Keratinocyte (primary cell): ENCODE measurements around the gene COL1A2. TPM values are rescaled to one million over a fixed set of nuclear protein-coding genes. Genes with fewer than 3 reads are reported as not detected.

Experiments used
- DNase-seq: peaks from one replicate; pipeline ENCODE4 v3.0.0-alpha.2; 2011; ENCODE audit warnings: low read depth, missing footprints, low spot score
- FAIRE-seq: peaks from 2 replicates; lab custom pipeline; 2011; peaks lifted over from hg19 to GRCh38; lab: Jason Lieb, UNC
- H2AFZ ChIP-seq: 2 replicates; pipeline ENCODE4 v1.6.0; 2012; ENCODE audit warnings: low read length, control low read depth, inconsistent platforms; ENCODE audit not compliant: control insufficient read depth
- H3K27ac ChIP-seq: 2 replicates; pipeline ENCODE4 v1.5.1; 2011; ENCODE audit warnings: low read length; ENCODE audit not compliant: control insufficient read depth, insufficient read depth
- H3K27me3 ChIP-seq: 3 replicates; pipeline ENCODE4 v1.6.0; 2011; ENCODE audit warnings: low read length; ENCODE audit not compliant: control insufficient read depth, insufficient read depth; ENCODE audit errors: extremely low read depth
- H3K36me3 ChIP-seq, 2 experiments: 2 replicates in 1 of 2; 3 replicates in 1 of 2; pipeline ENCODE4 v1.5.1; 2011; ENCODE audit warnings: low read length in 2 of 2, mild to moderate bottlenecking in 1 of 2; ENCODE audit not compliant: control insufficient read depth in 2 of 2, insufficient read depth in 2 of 2; ENCODE audit errors: extremely low read depth in 1 of 2
- H3K4me1 ChIP-seq: 3 replicates; pipeline ENCODE4 v1.5.1; 2011; ENCODE audit warnings: low read length; ENCODE audit not compliant: control insufficient read depth, insufficient read depth; ENCODE audit errors: extremely low read depth
- H3K4me2 ChIP-seq: 3 replicates; pipeline ENCODE4 v1.6.0; 2011; ENCODE audit warnings: low read depth, low read length; ENCODE audit not compliant: control insufficient read depth, insufficient read depth; ENCODE audit errors: extremely low read depth
- H3K4me3 ChIP-seq, 3 experiments: fragments of 200-600 bp in 1 of 3; sonication (generic) in 1 of 3; 2 replicates in 2 of 3; 3 replicates in 1 of 3; pipeline ENCODE4 v1.5.1; 2011 to 2016; ENCODE audit warnings: low read length in 3 of 3, mild to moderate bottlenecking in 3 of 3, control low read depth in 2 of 3, inconsistent platforms in 1 of 3, low read depth in 1 of 3, mixed read lengths in 1 of 3, mixed run types in 1 of 3, moderate library complexity in 1 of 3; ENCODE audit not compliant: control insufficient read depth in 2 of 3, insufficient read depth in 2 of 3; ENCODE audit errors: extremely low read depth in 1 of 3
- H3K79me2 ChIP-seq: 2 replicates; pipeline ENCODE4 v1.6.0; 2012; ENCODE audit warnings: low read length; ENCODE audit not compliant: control insufficient read depth, insufficient read depth
- H3K9ac ChIP-seq: 3 replicates; pipeline ENCODE4 v1.6.0; 2011; ENCODE audit warnings: low read length; ENCODE audit not compliant: control insufficient read depth, insufficient read depth; ENCODE audit errors: extremely low read depth
- H3K9me1 ChIP-seq: 3 replicates; pipeline ENCODE4 v1.6.0; 2011; ENCODE audit warnings: low read length; ENCODE audit not compliant: control insufficient read depth, insufficient read depth; ENCODE audit errors: extremely low read depth
- H3K9me3 ChIP-seq: 2 replicates; pipeline ENCODE4 v1.5.1; 2012; ENCODE audit warnings: low read depth, low read length; ENCODE audit not compliant: control insufficient read depth
- H4K20me1 ChIP-seq: 3 replicates; pipeline ENCODE4 v1.6.0; 2011; ENCODE audit warnings: low read length; ENCODE audit not compliant: control insufficient read depth, insufficient read depth; ENCODE audit errors: extremely low read depth
- CTCF ChIP-seq, 3 experiments: IDR thresholded peaks in 1 of 3; conservative IDR thresholded peaks in 1 of 3; optimal IDR thresholded peaks in 1 of 3; 2 replicates in 2 of 3; 3 replicates in 1 of 3; pipeline versions ENCODE3 to v1.5.1; 2011; ENCODE audit warnings: low read length in 3 of 3, mild to moderate bottlenecking in 3 of 3, moderate library complexity in 2 of 3, control low read depth in 1 of 3, inconsistent platforms in 1 of 3; ENCODE audit not compliant: insufficient read depth in 2 of 3; ENCODE audit errors: extremely low read depth in 1 of 3
- EZH2 ChIP-seq: IDR thresholded peaks from one replicate; pipeline ENCODE4 v1.6.1; 2012; ENCODE audit warnings: inconsistent platforms, mild to moderate bottlenecking, low read length, moderate library complexity
- dilution Hi-C: fragments of 300-500 bp; cut with MboI; formaldehyde crosslinking; loops from one replicate; pipeline ENCODE4 v1.7.0; 2020; ENCODE audit warnings: low sequenced_read_pairs; ENCODE audit not compliant: extremely low pct_ligation_motif_present
- polyA plus RNA-seq, 5 experiments: library from polyadenylated mRNA; depleted of rRNA in 3 of 5; stranded (reverse) in 3 of 5; stranded (forward) in 1 of 5; unstranded in 1 of 5; fragments of >200 nt; gene quantifications; 1 replicate in 1 of 5; 2 replicates in 3 of 5; 3 replicates in 1 of 5; pipeline versions ENCODE4 v1.2.1 to v1.2.3, GENCODE V29; 2011 to 2012; ENCODE audit warnings: missing spikeins in 2 of 5, low read depth in 1 of 5, low replicate concordance in 1 of 5

The COL1A2 gene
- polyA plus RNA-seq, 1 donor (not counting 4 experiments of a cell fraction or from before 2014, with no cell fraction given): 0.13 TPM

DNA sequence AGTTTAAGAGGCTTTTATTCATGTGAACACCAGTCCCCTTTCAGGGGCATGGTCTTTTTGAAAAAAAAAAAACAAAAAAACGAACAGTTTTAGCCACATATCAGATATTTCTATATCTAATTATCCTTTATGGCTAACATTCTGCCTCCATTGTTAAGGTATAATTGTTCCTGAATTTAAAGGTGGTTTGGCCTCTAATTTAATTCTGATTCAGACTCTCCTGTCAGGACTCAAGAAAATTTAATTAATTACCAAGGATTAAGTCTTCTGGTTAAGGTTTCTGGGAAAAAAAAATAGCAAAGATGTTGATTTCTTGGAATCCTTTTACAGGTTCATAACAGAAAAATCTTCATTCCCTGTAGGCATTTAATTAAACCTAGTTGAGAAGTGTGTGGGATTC, 27.4 kb downstream of the COL1A2 start:
- no peak overlapping the region for H3K27ac ChIP-seq
- no peak overlapping the region for H3K4me2 ChIP-seq
- H3K9me3 ChIP-seq: no peaks in the 10 kb centered on the region
- H3K4me1 ChIP-seq: no peaks in the 10 kb centered on the region
- dilution Hi-C loops: no loop called here
- no peak overlapping the region for H3K9ac ChIP-seq
- no peaks in the 10 kb centered on the region for H4K20me1 ChIP-seq
- H3K27me3 ChIP-seq: peaks cover 3% of the 10 kb centered on the region
- DNase-seq (no peak), FAIRE-seq (no peak)
- H3K4me3 ChIP-seq: no peak overlapping the region
- H3K9me1 ChIP-seq: no peaks in the 10 kb centered on the region
- no peak overlapping the region for H2AFZ ChIP-seq
- no peaks in the 10 kb centered on the region for H3K36me3 ChIP-seq
- no peak for TF ChIP-seq EZH2
- no peak for TF ChIP-seq CTCF (optimal IDR thresholded peaks at IDR 0.05 in 1 of 3, IDR thresholded peaks at IDR 0.05 in 1 of 3, conservative IDR thresholded peaks at IDR 0.05 in 1 of 3; ENCODE audit: extremely low read depth in 1 of 3, insufficient read depth in 2 of 3, low read length in 3 of 3)
- no peaks in the 10 kb centered on the region for H3K79me2 ChIP-seq

DNA sequence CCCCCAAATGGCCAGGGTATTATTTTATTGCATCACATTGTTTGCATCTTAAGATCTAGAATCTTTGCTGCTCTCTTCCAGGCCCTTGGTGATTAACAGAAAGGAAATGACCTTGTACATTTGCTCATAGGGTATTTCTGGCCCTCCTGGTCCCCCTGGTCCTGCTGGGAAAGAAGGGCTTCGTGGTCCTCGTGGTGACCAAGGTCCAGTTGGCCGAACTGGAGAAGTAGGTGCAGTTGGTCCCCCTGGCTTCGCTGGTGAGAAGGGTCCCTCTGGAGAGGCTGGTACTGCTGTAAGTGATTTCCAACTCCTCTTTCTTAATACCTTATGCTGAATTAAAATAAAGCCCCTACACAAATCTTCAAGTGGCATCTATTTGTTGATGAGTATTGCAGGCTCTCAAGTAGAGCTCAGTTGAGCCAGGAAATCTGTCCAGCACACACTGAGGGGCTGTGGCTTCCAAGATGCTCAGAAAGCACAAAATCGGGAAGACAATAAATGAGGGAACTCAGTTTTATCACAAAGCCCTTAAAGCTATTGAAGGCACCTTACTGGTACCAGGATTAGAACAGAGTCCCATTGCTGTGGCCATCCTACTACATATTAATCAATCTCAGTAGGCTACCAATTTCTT, 28.2 kb downstream of the COL1A2 start:
- FAIRE-seq (no peak), DNase-seq (no peak)
- Histone ChIP-seq H3K4me3 (no peak overlapping the region), H3K9ac (no peak overlapping the region), H3K79me2 (no peaks in the 10 kb centered on the region), H4K20me1 (no peaks in the 10 kb centered on the region), H3K27ac (no peak overlapping the region), H3K27me3 (peaks cover 3% of the 10 kb centered on the region), H3K4me1 (no peaks in the 10 kb centered on the region), H3K4me2 (no peak overlapping the region), H3K9me1 (no peaks in the 10 kb centered on the region), H3K9me3 (no peaks in the 10 kb centered on the region), H3K36me3 (no peaks in the 10 kb centered on the region), H2AFZ (no peak overlapping the region)
- TF ChIP-seq CTCF (optimal IDR thresholded peaks at IDR 0.05 in 1 of 3, IDR thresholded peaks at IDR 0.05 in 1 of 3, conservative IDR thresholded peaks at IDR 0.05 in 1 of 3; ENCODE audit: extremely low read depth in 1 of 3, insufficient read depth in 2 of 3, low read length in 3 of 3) (no peak), EZH2 (no peak)
- dilution Hi-C loops: no loop called here
